ENCODE data around the gene MMP2.

MMP2 gene

GRCh38 chr16:55495616-55496289 is 16.8 kb downstream of the MMP2 start:
- DNase-seq, result peak; percentile 71

- peak; percentile 30 for DNase-seq
These were observed 17.6 kb downstream of the MMP2 start for GRCh38 chr16:55496509-55497145.

GRCh38 chr16:55497558-55497957 is 18.6 kb downstream of the MMP2 start:
- no peak for DNase-seq

GRCh38 chr16:55498101-55498500 is 19.1 kb downstream of the MMP2 start:
- no peak for DNase-seq

GRCh38 chr16:55499281-55499680 is 20.3 kb downstream of the MMP2 start:
- DNase-seq, result no peak

- DNase-seq, result no peak
These were observed 21.0 kb downstream of the MMP2 start for GRCh38 chr16:55499951-55500529.

GRCh38 chr16:55500530-55501011 is 21.6 kb downstream of the MMP2 start:
- peak; percentile 53 for DNase-seq

- no peak for DNase-seq
These were observed 22.7 kb downstream of the MMP2 start for GRCh38 chr16:55501549-55502322.

- peak; percentile 59 for DNase-seq
These were observed 23.9 kb downstream of the MMP2 start for GRCh38 chr16:55502801-55503366.

GRCh38 chr16:55503726-55504550 is 24.9 kb downstream of the MMP2 start:
- DNase-seq, result no peak

GRCh38 chr16:55505333-55506015 is 26.5 kb downstream of the MMP2 start:
- DNase-seq, result no peak

GRCh38 chr16:55506083-55506482 is 27.1 kb downstream of the MMP2 start:
- DNase-seq, result no peak

- DNase-seq, result no peak
These were observed 27.7 kb downstream of the MMP2 start for GRCh38 chr16:55506708-55507107.

GRCh38 chr16:55508271-55508921 is 29.4 kb downstream of the MMP2 start:
- no peak for DNase-seq

- DNase-seq, result peak; percentile 42
These were observed 30.2 kb downstream of the MMP2 start, which contains the start of gene LPCAT2 for GRCh38 chr16:55508941-55509931. LPCAT2 (plus strand) TSS chr16:55509072; CDS start chr16:55509182, 110 bp downstream.

GRCh38 chr16:55510185-55510805 is 31.3 kb downstream of the MMP2 start:
- no peak for DNase-seq

GRCh38 chr16:55512941-55513340 is 33.9 kb downstream of the MMP2 start:
- no peak for DNase-seq

- DNase-seq, result no peak
These were observed 34.6 kb downstream of the MMP2 start for GRCh38 chr16:55513616-55514015.

GRCh38 chr16:55515111-55515510 is 36.1 kb downstream of the MMP2 start:
- no peak for DNase-seq
